Measurements from ENCODE around the gene FARSB.

DNA sequence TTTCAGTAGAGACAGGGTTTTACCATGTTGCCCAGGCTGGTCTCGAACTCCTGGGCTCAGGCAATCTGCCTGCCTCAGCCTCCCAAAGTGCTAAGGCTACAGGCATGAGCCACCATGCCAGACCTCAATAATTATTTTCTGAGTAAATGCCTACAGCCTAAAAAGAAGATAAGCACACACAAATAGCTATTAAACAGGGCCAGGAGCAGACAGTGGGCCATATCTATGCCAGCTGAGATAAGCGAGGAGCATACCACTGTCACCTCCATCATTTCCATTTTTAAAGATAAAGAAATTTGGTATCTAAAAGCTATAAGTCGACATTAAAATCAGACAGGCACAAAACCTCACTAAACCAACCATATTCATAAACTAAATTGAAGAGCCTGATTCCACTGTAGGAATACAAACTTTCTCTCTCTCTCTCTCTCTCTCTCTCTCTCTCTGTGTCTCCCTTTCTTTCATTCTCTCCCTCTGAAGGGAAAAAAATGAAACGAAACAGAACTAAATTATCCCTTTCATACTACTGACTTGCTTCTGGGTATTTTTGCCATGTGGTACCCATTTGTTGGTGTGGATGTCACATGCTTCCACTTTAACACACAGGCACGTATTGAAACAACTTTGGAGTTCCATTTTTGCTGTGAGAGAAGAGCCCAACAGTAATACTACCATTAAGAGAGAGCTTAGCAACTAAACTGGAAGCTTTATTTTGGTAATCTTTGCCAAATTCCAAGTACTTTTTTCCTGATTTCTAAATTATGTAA lies 51.0 kb downstream of the FARSB start:
- TF ChIP-seq, protein P1, sequence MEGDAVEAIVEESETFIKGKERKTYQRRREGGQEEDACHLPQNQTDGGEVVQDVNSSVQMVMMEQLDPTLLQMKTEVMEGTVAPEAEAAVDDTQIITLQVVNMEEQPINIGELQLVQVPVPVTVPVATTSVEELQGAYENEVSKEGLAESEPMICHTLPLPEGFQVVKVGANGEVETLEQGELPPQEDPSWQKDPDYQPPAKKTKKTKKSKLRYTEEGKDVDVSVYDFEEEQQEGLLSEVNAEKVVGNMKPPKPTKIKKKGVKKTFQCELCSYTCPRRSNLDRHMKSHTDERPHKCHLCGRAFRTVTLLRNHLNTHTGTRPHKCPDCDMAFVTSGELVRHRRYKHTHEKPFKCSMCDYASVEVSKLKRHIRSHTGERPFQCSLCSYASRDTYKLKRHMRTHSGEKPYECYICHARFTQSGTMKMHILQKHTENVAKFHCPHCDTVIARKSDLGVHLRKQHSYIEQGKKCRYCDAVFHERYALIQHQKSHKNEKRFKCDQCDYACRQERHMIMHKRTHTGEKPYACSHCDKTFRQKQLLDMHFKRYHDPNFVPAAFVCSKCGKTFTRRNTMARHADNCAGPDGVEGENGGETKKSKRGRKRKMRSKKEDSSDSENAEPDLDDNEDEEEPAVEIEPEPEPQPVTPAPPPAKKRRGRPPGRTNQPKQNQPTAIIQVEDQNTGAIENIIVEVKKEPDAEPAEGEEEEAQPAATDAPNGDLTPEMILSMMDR (conservative IDR thresholded peaks at IDR 0.05 in 1 of 2, IDR thresholded peaks at IDR 0.05 in 1 of 2; ENCODE audit: low read depth in 1 of 2, low read length in 2 of 2): no peak
- no peak for TF ChIP-seq EZH2 (IDR thresholded peaks at IDR 0.05; ENCODE audit: low read length, missing control alignments)

Measured in fibroblast of lung (primary cell).